DND-41 (cell line): ENCODE results near the gene NRP1.

Experiments
- ATAC-seq: fragments of 200-7000 bp; cut with Tn5 transposase; 3 replicates; pipeline ENCODE4 v1.9.1; 2021; ENCODE audit warnings: low read depth; ENCODE audit not compliant: insufficient read depth
- DNase-seq: peaks from one replicate; pipeline ENCODE4 v3.0.0-alpha.2; 2020
- H2AFZ ChIP-seq: 2 replicates; pipeline ENCODE4 v1.6.0; 2012; ENCODE audit warnings: low read depth, low read length
- H3K27ac ChIP-seq: 2 replicates; pipeline ENCODE4 v1.5.1; 2012; ENCODE audit warnings: low read length, inconsistent platforms
- H3K27me3 ChIP-seq: fragments of 200-600 bp; sonication (generic); 2 replicates; pipeline ENCODE4 v1.6.0; 2012; ENCODE audit warnings: low read length, mild to moderate bottlenecking, inconsistent platforms; ENCODE audit not compliant: insufficient read depth, poor library complexity
- H3K36me3 ChIP-seq: 2 replicates; pipeline ENCODE4 v1.5.1; 2012; ENCODE audit warnings: low read length, inconsistent platforms; ENCODE audit not compliant: insufficient read depth
- H3K4me1 ChIP-seq: 2 replicates; pipeline ENCODE4 v1.5.1; 2012; ENCODE audit warnings: mild to moderate bottlenecking, low read length; ENCODE audit not compliant: insufficient read depth
- H3K4me2 ChIP-seq: 2 replicates; pipeline ENCODE4 v1.6.0; 2012; ENCODE audit warnings: mild to moderate bottlenecking, moderate library complexity, low read length, inconsistent platforms; ENCODE audit not compliant: insufficient read depth
- H3K4me3 ChIP-seq, 2 experiments: fragments of 200-600 bp in 1 of 2; shearing (Covaris generic) in 1 of 2; 2 replicates each; pipeline ENCODE4 v1.5.1; 2012 to 2016; ENCODE audit warnings: inconsistent platforms in 2 of 2, low read length in 2 of 2, mild to moderate bottlenecking in 2 of 2, low read depth in 1 of 2, moderate library complexity in 1 of 2
- H3K79me2 ChIP-seq: 2 replicates; pipeline ENCODE4 v1.6.0; 2012; ENCODE audit warnings: low read length, inconsistent platforms; ENCODE audit not compliant: insufficient read depth
- H3K9ac ChIP-seq: 2 replicates; pipeline ENCODE4 v1.6.0; 2012; ENCODE audit warnings: low read depth, mild to moderate bottlenecking, inconsistent platforms, low read length, moderate library complexity
- H3K9me3 ChIP-seq: 2 replicates; pipeline ENCODE4 v1.5.1; 2012; ENCODE audit warnings: low read length, moderate library complexity, mild to moderate bottlenecking, inconsistent platforms; ENCODE audit not compliant: insufficient read depth, severe bottlenecking
- H4K20me1 ChIP-seq: 2 replicates; pipeline ENCODE4 v1.6.0; 2012; ENCODE audit warnings: low read length; ENCODE audit not compliant: insufficient read depth
- EZH2 ChIP-seq: IDR thresholded peaks from 3 replicates; pipeline ENCODE4 v1.6.1; 2012; ENCODE audit warnings: borderline replicate concordance, low read depth, mild to moderate bottlenecking, moderate library complexity, low read length, inconsistent platforms; ENCODE audit not compliant: severe bottlenecking
- TF ChIP-seq, protein P1 (sequence below): IDR thresholded peaks from 2 replicates; pipeline ENCODE4 v1.5.1; 2012; ENCODE audit warnings: borderline replicate concordance, low read length, moderate library complexity, mild to moderate bottlenecking; ENCODE audit not compliant: poor library complexity, severe bottlenecking; ENCODE audit errors: extremely low read depth

NRP1 gene

DNA sequence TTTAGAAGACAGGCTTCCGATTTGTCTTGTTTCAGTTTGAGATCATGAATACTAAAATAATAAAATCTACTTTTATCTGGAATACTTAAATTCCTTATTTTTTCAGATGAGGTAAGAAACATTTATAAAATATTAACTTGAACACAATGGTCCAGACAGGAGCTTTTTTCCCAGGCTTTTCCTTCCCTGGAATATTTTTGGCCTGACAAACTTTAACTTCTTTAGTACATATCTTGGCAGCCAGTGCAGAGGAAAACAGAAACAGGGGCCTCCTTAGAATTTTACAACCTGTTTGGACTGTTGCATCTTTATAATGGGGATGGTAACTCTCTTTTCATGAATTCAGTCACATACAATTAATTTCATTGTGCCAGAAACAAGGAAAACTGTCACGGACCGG is 41.4 kb downstream of the NRP1 start:
- ATAC-seq: no peak
- TF ChIP-seq, protein P1, sequence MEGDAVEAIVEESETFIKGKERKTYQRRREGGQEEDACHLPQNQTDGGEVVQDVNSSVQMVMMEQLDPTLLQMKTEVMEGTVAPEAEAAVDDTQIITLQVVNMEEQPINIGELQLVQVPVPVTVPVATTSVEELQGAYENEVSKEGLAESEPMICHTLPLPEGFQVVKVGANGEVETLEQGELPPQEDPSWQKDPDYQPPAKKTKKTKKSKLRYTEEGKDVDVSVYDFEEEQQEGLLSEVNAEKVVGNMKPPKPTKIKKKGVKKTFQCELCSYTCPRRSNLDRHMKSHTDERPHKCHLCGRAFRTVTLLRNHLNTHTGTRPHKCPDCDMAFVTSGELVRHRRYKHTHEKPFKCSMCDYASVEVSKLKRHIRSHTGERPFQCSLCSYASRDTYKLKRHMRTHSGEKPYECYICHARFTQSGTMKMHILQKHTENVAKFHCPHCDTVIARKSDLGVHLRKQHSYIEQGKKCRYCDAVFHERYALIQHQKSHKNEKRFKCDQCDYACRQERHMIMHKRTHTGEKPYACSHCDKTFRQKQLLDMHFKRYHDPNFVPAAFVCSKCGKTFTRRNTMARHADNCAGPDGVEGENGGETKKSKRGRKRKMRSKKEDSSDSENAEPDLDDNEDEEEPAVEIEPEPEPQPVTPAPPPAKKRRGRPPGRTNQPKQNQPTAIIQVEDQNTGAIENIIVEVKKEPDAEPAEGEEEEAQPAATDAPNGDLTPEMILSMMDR: no peak
- no peak for TF ChIP-seq EZH2
- no peaks in the 10 kb centered on the region for H3K79me2 ChIP-seq

DNA sequence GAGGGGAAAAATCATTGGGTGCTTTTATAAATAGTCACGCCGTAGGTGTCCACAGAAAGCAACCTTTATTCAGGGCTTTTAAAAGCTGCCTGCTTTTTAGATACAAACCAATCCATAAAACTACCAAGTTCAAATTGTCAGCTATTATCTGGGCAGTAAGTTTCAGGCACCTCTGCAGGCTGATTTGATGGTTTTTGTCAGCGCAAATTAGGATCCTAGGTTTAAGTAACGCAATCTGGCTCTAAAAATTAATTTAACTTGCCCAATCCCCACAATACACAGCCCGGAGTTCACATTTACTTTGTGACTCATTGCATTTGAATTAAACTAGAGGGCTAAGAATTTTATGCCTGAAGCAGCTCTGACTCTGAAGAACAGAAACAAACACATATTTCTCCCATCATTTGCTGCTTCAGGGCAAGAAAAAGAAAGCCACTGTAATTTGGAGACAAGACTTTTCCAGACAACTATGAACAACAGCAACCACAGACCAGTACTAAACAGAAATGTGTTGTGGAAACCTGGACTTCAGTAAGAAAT is 43.3 kb downstream of the NRP1 start:
- DNase-seq: no peak
- no peaks in the 10 kb centered on the region for H3K27me3 ChIP-seq
- no peaks in the 10 kb centered on the region for H4K20me1 ChIP-seq
- H3K9ac ChIP-seq: no peak overlapping the region
- H3K79me2 ChIP-seq: no peaks in the 10 kb centered on the region
- no peaks in the 10 kb centered on the region for H3K4me1 ChIP-seq
- no peak for TF ChIP-seq EZH2
- TF ChIP-seq, protein P1: no peak
- no peak overlapping the region for H3K4me3 ChIP-seq
- H3K4me2 ChIP-seq: no peak overlapping the region
- ATAC-seq: no peak
- H3K27ac ChIP-seq: no peak overlapping the region
- no peak overlapping the region for H2AFZ ChIP-seq
- no peaks in the 10 kb centered on the region for H3K9me3 ChIP-seq
- H3K36me3 ChIP-seq: no peaks in the 10 kb centered on the region

More for the DNA sequence above, 41.4 kb downstream of the NRP1 start:
- H2AFZ ChIP-seq: no peak overlapping the region
- H3K27me3 ChIP-seq: no peaks in the 10 kb centered on the region
- H3K4me1 ChIP-seq: no peaks in the 10 kb centered on the region
- DNase-seq: no peak
- no peak overlapping the region for H3K4me3 ChIP-seq
- H3K4me2 ChIP-seq: no peak overlapping the region
- no peak overlapping the region for H3K9ac ChIP-seq
- no peaks in the 10 kb centered on the region for H3K9me3 ChIP-seq
- no peaks in the 10 kb centered on the region for H4K20me1 ChIP-seq
- H3K27ac ChIP-seq: no peak overlapping the region
- H3K36me3 ChIP-seq: no peaks in the 10 kb centered on the region

DNA sequence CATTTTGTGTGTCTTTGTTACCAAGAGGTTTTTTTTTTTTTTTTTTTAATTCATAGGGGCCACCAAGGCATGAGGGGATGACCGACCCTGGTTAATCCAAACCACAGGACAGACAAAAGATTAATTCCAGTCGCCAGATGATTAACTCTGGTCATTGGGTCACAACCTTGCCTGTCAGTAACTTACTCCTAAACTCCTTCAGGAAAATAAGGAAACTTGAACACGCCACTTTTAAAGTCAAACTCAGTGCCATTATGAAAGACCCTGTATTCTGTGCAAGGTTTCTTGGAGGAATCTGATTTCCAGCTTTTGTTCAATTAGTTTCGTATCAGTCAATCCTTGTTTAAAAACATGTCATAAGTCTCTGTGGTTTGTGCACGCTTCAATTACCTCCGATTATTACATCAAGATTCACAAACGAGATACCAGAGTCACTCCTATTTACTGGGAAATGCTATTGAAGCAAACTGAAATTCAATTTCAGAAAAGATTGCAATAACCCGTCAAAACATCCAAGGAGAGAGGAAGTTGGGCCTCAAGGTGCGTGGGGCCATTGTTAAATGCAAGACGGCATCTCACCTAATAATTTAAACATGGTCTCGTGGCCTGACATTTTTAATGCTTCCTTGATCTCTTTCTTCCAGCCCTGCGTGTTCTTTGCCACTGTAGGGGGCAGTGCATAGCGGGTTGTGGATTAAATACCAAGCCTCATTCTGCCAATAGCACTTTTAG is 44.0 kb downstream of the NRP1 start:
- Histone ChIP-seq H2AFZ (no peak overlapping the region), H3K4me2 (no peak overlapping the region), H3K27me3 (no peaks in the 10 kb centered on the region), H3K9ac (no peak overlapping the region), H3K79me2 (no peaks in the 10 kb centered on the region), H3K36me3 (no peaks in the 10 kb centered on the region), H3K4me1 (no peaks in the 10 kb centered on the region), H4K20me1 (no peaks in the 10 kb centered on the region), H3K27ac (no peak overlapping the region), H3K4me3 (no peak overlapping the region), H3K9me3 (no peaks in the 10 kb centered on the region)
- TF ChIP-seq EZH2: no peak
- TF ChIP-seq, protein P1: peak; percentile 15
- DNase-seq (no peak), ATAC-seq (no peak)
